K562 (cell line): ENCODE results near the gene TCIRG1. TPM values are rescaled to one million over a fixed set of nuclear protein-coding genes. Genes with fewer than 3 reads are reported as not detected.

Experiments used
- ARID2 ChIP-seq: fragments of 450-650 bp; IDR thresholded peaks from 2 replicates; pipeline ENCODE4 v1.6.1; 2017; ENCODE audit warnings: antibody characterized with exemption, mild to moderate bottlenecking
- GABPA ChIP-seq: fragments of 200-800 bp; sonication (Bioruptor generic); conservative IDR thresholded peaks from 2 replicates; pipeline ENCODE4 v1.6.1; 2016; ENCODE audit warnings: low read depth, missing genetic modification characterization, missing compliant biosample characterization
- GABPB1 ChIP-seq: sonication (generic); formaldehyde crosslinking; IDR thresholded peaks from 2 replicates; pipeline ENCODE4 v1.8.0; 2022; ENCODE audit warnings: mild to moderate bottlenecking, missing genetic modification reagents
- NFATC3 ChIP-seq: fragments of 450-650 bp; IDR thresholded peaks from 2 replicates; pipeline ENCODE4 v1.6.1; 2017; ENCODE audit warnings: mild to moderate bottlenecking
- NRF1 ChIP-seq, 2 experiments: fragments of 450-650 bp; IDR thresholded peaks in 1 of 2; conservative IDR thresholded peaks in 1 of 2; 2 replicates each; pipeline ENCODE4 v1.6.1; 2014; ENCODE audit warnings: mild to moderate bottlenecking in 2 of 2
- PATZ1 ChIP-seq: fragments of 250-450 bp; sonication (Bioruptor Pico); IDR thresholded peaks from 2 replicates; pipeline ENCODE4 v1.5.0; 2020; ENCODE audit warnings: mild to moderate bottlenecking, borderline replicate concordance
- TCF7 ChIP-seq: sonication (generic); IDR thresholded peaks from 2 replicates; pipeline ENCODE4 v1.6.1; 2016; ENCODE audit warnings: antibody characterized with exemption, borderline replicate concordance
- TSHZ1 ChIP-seq: fragments of 250-450 bp; sonication (Bioruptor Pico); IDR thresholded peaks from 2 replicates; pipeline ENCODE4 v1.4.0; 2020; ENCODE audit warnings: mild to moderate bottlenecking, moderate library complexity
- ZEB2 ChIP-seq: fragments of 450-650 bp; IDR thresholded peaks from 2 replicates; pipeline ENCODE4 v1.6.1; 2016
- ZFP36 ChIP-seq: fragments of 150-350 bp; IDR thresholded peaks from 2 replicates; pipeline ENCODE4 v1.6.1; 2018; ENCODE audit warnings: low read length, low read depth; ENCODE audit not compliant: partially characterized antibody
- ZNF699 ChIP-seq: fragments of 250-450 bp; sonication (Bioruptor Pico); IDR thresholded peaks from 2 replicates; pipeline ENCODE4 v1.8.0; 2021; ENCODE audit warnings: mild to moderate bottlenecking, moderate library complexity; ENCODE audit not compliant: insufficient replicate concordance
- ZZZ3 ChIP-seq: fragments of 450-650 bp; IDR thresholded peaks from 2 replicates; pipeline ENCODE4 v1.6.1; 2016; ENCODE audit warnings: antibody characterized with exemption, mild to moderate bottlenecking, moderate library complexity
- polyA plus RNA-seq, 8 experiments: library from polyadenylated mRNA; depleted of rRNA in 4 of 8; stranded (reverse) in 5 of 8; unstranded in 3 of 8; fragments of >200 nt; fragmentation: Nextera tagmentation in 2 of 8; fragmentation: Illumina TruSeq in 1 of 8; extraction: Ambion mirVana in 2 of 8; extraction: Trizol in 1 of 8; gene quantifications; 2 replicates each; pipeline versions ENCODE4 v1.2.1 to v1.2.3, GENCODE V29; 2011 to 2014; ENCODE audit warnings: inconsistent platforms in 1 of 8, missing spikeins in 1 of 8
- total RNA-seq, 7 experiments: library from RNA; depleted of rRNA in 6 of 7; stranded (reverse); fragments of >200 nt in 6 of 7; fragmentation: Illumina TruSeq in 2 of 7; extraction: Trizol in 2 of 7; gene quantifications; 2 replicates each; pipeline versions ENCODE4 v1.2.1 to v1.2.3, GENCODE V29; 2011 to 2021; ENCODE audit warnings: low replicate concordance in 1 of 7
- TF ChIP-seq, protein P1 (sequence below): sonication (generic); formaldehyde crosslinking; IDR thresholded peaks from 2 replicates; pipeline ENCODE4 v1.8.1; 2022; ENCODE audit warnings: missing genetic modification reagents
- TF ChIP-seq, protein P2 (sequence below), 2 experiments: fragments of 450-650 bp in 1 of 2; IDR thresholded peaks; 2 replicates each; pipeline ENCODE4 v1.6.1; 2011 to 2017; ENCODE audit warnings: low read depth in 2 of 2, antibody characterized with exemption in 1 of 2, borderline replicate concordance in 1 of 2, low read length in 1 of 2, mild to moderate bottlenecking in 1 of 2, mixed read lengths in 1 of 2; ENCODE audit not compliant: control insufficient read depth in 1 of 2
- TF ChIP-seq, protein P3 (sequence below): fragments of 250-450 bp; sonication (Bioruptor Pico); IDR thresholded peaks from 2 replicates; pipeline ENCODE4 v1.4.0; 2020

Gene TCIRG1
- total and polyA plus RNA-seq, 9 of the 15 experiments (the other 6 are each of a cell fraction or from before 2014, with no cell fraction given): 0.49 to 143 (median 24.4) TPM

DNA sequence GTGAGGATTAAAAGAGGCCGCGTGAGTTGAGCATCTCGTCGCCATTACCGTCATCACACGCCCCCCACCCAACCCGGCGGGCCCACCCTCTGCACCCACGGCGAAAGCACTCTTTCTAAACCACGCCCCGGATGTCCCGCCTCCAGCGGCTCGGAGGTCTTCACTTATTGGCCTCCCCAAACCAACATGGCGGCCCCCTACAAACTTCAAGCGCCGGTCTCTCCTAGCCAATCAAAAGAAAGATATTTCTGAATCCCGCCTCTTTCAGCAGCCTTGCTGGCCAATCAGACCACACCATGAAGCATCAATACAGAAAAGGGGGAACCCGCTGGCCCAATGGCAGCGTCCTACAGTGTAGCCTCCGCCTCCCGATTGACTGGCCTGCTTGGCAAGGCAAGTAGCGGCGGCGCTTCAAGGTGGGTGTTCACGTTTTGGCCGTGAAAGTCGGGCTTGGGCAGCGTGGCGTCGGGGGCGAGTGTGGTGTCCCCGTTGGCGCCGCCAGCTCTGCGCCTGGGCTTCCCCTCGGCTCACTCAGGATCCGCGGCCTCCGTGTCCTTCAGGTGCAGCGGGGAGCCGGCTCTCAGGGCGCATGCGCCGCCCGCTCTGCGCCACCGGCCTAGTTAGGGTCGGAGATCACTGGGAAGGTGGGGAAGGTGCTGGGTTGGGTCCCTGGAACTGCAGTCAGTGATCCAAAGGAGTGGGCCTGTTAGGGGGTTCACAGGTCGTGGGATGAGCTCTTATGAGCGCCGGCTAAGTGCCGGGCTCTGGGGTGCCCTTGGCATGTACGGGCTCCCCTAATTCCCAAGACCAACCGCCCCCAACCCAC lies 8.3 kb upstream of the TCIRG1 start, which contains the start of gene NDUFS8 (continued):
- TF ChIP-seq, protein P1, sequence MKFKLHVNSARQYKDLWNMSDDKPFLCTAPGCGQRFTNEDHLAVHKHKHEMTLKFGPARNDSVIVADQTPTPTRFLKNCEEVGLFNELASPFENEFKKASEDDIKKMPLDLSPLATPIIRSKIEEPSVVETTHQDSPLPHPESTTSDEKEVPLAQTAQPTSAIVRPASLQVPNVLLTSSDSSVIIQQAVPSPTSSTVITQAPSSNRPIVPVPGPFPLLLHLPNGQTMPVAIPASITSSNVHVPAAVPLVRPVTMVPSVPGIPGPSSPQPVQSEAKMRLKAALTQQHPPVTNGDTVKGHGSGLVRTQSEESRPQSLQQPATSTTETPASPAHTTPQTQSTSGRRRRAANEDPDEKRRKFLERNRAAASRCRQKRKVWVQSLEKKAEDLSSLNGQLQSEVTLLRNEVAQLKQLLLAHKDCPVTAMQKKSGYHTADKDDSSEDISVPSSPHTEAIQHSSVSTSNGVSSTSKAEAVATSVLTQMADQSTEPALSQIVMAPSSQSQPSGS: no peak
- TF ChIP-seq TCF7 (no peak), ZNF699 (CRISPR knock-in tag) (no peak), PATZ1 (CRISPR knock-in tag) (no peak), ZEB2 (no peak), GABPB1 (peak; percentile 89), NFATC3 (no peak), TSHZ1 (CRISPR knock-in tag) (no peak), ARID2 (no peak), ZZZ3 (no peak), ZFP36 (no peak), NRF1 (conservative IDR thresholded peaks at IDR 0.05 in 1 of 2, IDR thresholded peaks at IDR 0.05 in 1 of 2) (peak; percentile 97 to 98), GABPA (peak; percentile 94)
- TF ChIP-seq, protein P2, sequence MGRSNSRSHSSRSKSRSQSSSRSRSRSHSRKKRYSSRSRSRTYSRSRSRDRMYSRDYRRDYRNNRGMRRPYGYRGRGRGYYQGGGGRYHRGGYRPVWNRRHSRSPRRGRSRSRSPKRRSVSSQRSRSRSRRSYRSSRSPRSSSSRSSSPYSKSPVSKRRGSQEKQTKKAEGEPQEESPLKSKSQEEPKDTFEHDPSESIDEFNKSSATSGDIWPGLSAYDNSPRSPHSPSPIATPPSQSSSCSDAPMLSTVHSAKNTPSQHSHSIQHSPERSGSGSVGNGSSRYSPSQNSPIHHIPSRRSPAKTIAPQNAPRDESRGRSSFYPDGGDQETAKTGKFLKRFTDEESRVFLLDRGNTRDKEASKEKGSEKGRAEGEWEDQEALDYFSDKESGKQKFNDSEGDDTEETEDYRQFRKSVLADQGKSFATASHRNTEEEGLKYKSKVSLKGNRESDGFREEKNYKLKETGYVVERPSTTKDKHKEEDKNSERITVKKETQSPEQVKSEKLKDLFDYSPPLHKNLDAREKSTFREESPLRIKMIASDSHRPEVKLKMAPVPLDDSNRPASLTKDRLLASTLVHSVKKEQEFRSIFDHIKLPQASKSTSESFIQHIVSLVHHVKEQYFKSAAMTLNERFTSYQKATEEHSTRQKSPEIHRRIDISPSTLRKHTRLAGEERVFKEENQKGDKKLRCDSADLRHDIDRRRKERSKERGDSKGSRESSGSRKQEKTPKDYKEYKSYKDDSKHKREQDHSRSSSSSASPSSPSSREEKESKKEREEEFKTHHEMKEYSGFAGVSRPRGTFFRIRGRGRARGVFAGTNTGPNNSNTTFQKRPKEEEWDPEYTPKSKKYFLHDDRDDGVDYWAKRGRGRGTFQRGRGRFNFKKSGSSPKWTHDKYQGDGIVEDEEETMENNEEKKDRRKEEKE (IDR thresholded peaks at IDR 0.05; ENCODE audit: borderline replicate concordance in 1 of 2, control insufficient read depth in 1 of 2, low read depth in 2 of 2, low read length in 1 of 2): no peak
- TF ChIP-seq, protein P3, sequence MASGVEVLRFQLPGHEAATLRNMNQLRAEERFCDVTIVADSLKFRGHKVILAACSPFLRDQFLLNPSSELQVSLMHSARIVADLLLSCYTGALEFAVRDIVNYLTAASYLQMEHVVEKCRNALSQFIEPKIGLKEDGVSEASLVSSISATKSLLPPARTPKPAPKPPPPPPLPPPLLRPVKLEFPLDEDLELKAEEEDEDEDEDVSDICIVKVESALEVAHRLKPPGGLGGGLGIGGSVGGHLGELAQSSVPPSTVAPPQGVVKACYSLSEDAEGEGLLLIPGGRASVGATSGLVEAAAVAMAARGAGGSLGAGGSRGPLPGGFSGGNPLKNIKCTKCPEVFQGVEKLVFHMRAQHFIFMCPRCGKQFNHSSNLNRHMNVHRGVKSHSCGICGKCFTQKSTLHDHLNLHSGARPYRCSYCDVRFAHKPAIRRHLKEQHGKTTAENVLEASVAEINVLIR (CRISPR knock-in tag): no peak
